Myocyte (in vitro differentiated cells): ENCODE measurements around the gene RAP1B. TPM values are rescaled to one million over a fixed set of nuclear protein-coding genes. Genes with fewer than 3 reads are reported as not detected.
"Not testable (repeated sequence)": the region's sequence is repeated elsewhere in the genome, so short reads cannot be mapped to it uniquely, and the experiment has no call there.

Source experiments
- DNase-seq: peaks from one replicate; pipeline ENCODE4 v3.0.0-alpha.2; 2012; ENCODE audit warnings: low read depth
- total RNA-seq: library from RNA; depleted of rRNA; stranded (reverse); fragments of >200 nt; gene quantifications from 2 replicates; pipeline ENCODE4 v1.2.3, GENCODE V29; 2014

The RAP1B gene
- total RNA-seq, 1 donor from 2014 or later = 172 TPM

- no peak for DNase-seq
Observed at GRCh38 chr12:68633614-68634558, 23.2 kb downstream of the RAP1B start.

GRCh38 chr12:68636268-68636667 lies 25.6 kb downstream of the RAP1B start:
- DNase-seq = peak; percentile 45

GRCh38 chr12:68637439-68637838 lies 26.7 kb downstream of the RAP1B start:
- not testable (repeated sequence) for DNase-seq

GRCh38 chr12:68638171-68638570 lies 27.5 kb downstream of the RAP1B start:
- no peak for DNase-seq

GRCh38 chr12:68638721-68639395 lies 28.2 kb downstream of the RAP1B start:
- DNase-seq = no peak

GRCh38 chr12:68639396-68639767 lies 28.7 kb downstream of the RAP1B start:
- DNase-seq = no peak

- DNase-seq = no peak
Observed at GRCh38 chr12:68641138-68641537, 30.4 kb downstream of the RAP1B start.

- DNase-seq = no peak
Observed at GRCh38 chr12:68646484-68646883, 35.8 kb downstream of the RAP1B start.

GRCh38 chr12:68647507-68647906 lies 36.8 kb downstream of the RAP1B start:
- DNase-seq = no peak

GRCh38 chr12:68648179-68648578 lies 37.5 kb downstream of the RAP1B start:
- no peak for DNase-seq

- peak; percentile 6 for DNase-seq
Observed at GRCh38 chr12:68665016-68665569, 54.4 kb downstream of the RAP1B start.

GRCh38 chr12:68667291-68667690 lies 56.6 kb downstream of the RAP1B start:
- DNase-seq = no peak

GRCh38 chr12:68667896-68668295 lies 57.2 kb downstream of the RAP1B start:
- no peak for DNase-seq

GRCh38 chr12:68671179-68671578 lies 60.5 kb downstream of the RAP1B start:
- DNase-seq = no peak

GRCh38 chr12:68673788-68674187 lies 63.1 kb downstream of the RAP1B start:
- DNase-seq = no peak

- DNase-seq = no peak
Observed at GRCh38 chr12:68674376-68674775, 63.7 kb downstream of the RAP1B start.

- no peak for DNase-seq
Observed at GRCh38 chr12:68675101-68675842, 64.6 kb downstream of the RAP1B start.

- DNase-seq = not testable (repeated sequence)
Observed at GRCh38 chr12:68676854-68677253, 66.2 kb downstream of the RAP1B start.

- DNase-seq = no peak
Observed at GRCh38 chr12:68686262-68686594, 75.5 kb downstream of the RAP1B start.

- peak; percentile 99 for DNase-seq
Observed at GRCh38 chr12:68686595-68687521, 76.2 kb downstream of the RAP1B start, which contains the start of gene NUP107. TSS of gene NUP107 (plus strand) at chr12:68686978. CDS start at chr12:68687066, 88 bp downstream.
